PFSK-1 (cell line): Measurements from ENCODE around the gene OR7A5.

Experiments
- POLR2AphosphoS5 ChIP-seq: IDR thresholded peaks from 2 replicates; pipeline ENCODE4 v1.6.1; 2012; ENCODE audit warnings: low read depth, mild to moderate bottlenecking, control low read depth, low read length, moderate library complexity
- SIN3A ChIP-seq: IDR thresholded peaks from 2 replicates; pipeline ENCODE4 v1.6.1; 2012; ENCODE audit warnings: mild to moderate bottlenecking, low read length, moderate library complexity, borderline replicate concordance; ENCODE audit not compliant: insufficient read depth
- TAF1 ChIP-seq: IDR thresholded peaks from 2 replicates; pipeline ENCODE4 v1.6.1; 2012; ENCODE audit warnings: low read length, control low read depth, borderline replicate concordance; ENCODE audit not compliant: insufficient read depth
- TF ChIP-seq, protein P1 (sequence below), 2 experiments: IDR thresholded peaks; 2 replicates each; pipeline versions ENCODE4 v1.6.1 to v1.8.0; 2011 to 2012; ENCODE audit warnings: low read depth in 2 of 2, low read length in 2 of 2, control low read depth in 1 of 2, inconsistent platforms in 1 of 2, mild to moderate bottlenecking in 1 of 2, moderate library complexity in 1 of 2; ENCODE audit not compliant: insufficient read depth in 1 of 2

DNA sequence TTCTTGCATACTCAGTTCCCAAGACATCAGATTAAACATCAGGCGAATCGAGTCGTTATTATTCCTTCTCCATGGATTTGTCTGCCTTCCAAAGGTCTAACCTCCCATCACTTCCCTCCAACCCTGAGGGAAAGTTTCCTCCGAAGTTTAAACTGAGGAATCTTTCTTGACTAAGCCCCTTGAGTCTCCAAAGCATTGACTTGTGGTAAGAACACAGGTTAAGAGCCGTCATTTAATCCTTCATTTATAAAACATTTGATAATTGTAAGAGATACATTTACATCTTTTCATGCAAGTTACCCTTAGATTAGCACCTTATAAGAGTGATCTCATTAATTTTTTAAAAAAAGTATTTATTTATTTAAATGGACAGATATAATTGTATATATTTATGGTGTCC lies 13.8 kb upstream of the OR7A5 start, which contains the start of gene OR7A10:
- no peak for TF ChIP-seq POLR2AphosphoS5
- TF ChIP-seq TAF1: no peak
- TF ChIP-seq, protein P1, sequence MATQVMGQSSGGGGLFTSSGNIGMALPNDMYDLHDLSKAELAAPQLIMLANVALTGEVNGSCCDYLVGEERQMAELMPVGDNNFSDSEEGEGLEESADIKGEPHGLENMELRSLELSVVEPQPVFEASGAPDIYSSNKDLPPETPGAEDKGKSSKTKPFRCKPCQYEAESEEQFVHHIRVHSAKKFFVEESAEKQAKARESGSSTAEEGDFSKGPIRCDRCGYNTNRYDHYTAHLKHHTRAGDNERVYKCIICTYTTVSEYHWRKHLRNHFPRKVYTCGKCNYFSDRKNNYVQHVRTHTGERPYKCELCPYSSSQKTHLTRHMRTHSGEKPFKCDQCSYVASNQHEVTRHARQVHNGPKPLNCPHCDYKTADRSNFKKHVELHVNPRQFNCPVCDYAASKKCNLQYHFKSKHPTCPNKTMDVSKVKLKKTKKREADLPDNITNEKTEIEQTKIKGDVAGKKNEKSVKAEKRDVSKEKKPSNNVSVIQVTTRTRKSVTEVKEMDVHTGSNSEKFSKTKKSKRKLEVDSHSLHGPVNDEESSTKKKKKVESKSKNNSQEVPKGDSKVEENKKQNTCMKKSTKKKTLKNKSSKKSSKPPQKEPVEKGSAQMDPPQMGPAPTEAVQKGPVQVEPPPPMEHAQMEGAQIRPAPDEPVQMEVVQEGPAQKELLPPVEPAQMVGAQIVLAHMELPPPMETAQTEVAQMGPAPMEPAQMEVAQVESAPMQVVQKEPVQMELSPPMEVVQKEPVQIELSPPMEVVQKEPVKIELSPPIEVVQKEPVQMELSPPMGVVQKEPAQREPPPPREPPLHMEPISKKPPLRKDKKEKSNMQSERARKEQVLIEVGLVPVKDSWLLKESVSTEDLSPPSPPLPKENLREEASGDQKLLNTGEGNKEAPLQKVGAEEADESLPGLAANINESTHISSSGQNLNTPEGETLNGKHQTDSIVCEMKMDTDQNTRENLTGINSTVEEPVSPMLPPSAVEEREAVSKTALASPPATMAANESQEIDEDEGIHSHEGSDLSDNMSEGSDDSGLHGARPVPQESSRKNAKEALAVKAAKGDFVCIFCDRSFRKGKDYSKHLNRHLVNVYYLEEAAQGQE (IDR thresholded peaks at IDR 0.05; ENCODE audit: insufficient read depth in 1 of 2, low read depth in 2 of 2, low read length in 2 of 2): no peak
- no peak for TF ChIP-seq SIN3A
